Heart left ventricle (tissue), 16 donors: ENCODE results near the gene DHCR24. TPM values are rescaled to one million over a fixed set of nuclear protein-coding genes. Genes with fewer than 3 reads are reported as not detected.
"Not testable (repeated sequence)": the region's sequence is repeated elsewhere in the genome, so short reads cannot be mapped to it uniquely, and the experiment has no call there.

Experiments
- ATAC-seq, 4 donors: fragments of 200-7000 bp; cut with Tn5 transposase; one replicate each; pipeline ENCODE4 v1.9.1; 2020 to 2022; ENCODE audit warnings: moderate library complexity in 4 of 4, mild to moderate bottlenecking in 3 of 4, moderate number of reproducible peaks in 1 of 4
- DNase-seq, 5 donors: peaks; one replicate each; pipeline ENCODE4 v3.0.0-alpha.2; 2020
- H3K27ac ChIP-seq, 12 donors: fragments of 200-600 bp; sonication (generic) in 4 of 12; one replicate each; pipeline versions ENCODE4 v1.5.0 to v1.8.0; 2016 to 2022; ENCODE audit warnings: mild to moderate bottlenecking in 2 of 12
- H3K27me3 ChIP-seq, 9 donors: fragments of 200-600 bp; sonication (generic) in 2 of 9; one replicate each; pipeline versions ENCODE4 v1.5.1 to v1.8.0; 2016 to 2022; ENCODE audit warnings: mild to moderate bottlenecking in 3 of 9
- H3K36me3 ChIP-seq, 9 donors: fragments of 200-600 bp; sonication (generic) in 2 of 9; one replicate each; pipeline versions ENCODE4 v1.5.0 to v1.8.0; 2018 to 2022; ENCODE audit warnings: mild to moderate bottlenecking in 2 of 9
- H3K4me1 ChIP-seq, 12 donors: fragments of 200-600 bp; sonication (generic) in 4 of 12; one replicate each; pipeline versions ENCODE4 v1.5.0 to v1.8.0; 2016 to 2022; ENCODE audit warnings: mild to moderate bottlenecking in 3 of 12
- H3K4me3 ChIP-seq, 12 donors: fragments of 200-600 bp; sonication (generic) in 4 of 12; one replicate each; pipeline versions ENCODE4 v1.5.0 to v1.8.0; 2017 to 2022; ENCODE audit warnings: mild to moderate bottlenecking in 9 of 12, moderate library complexity in 4 of 12
- H3K9me3 ChIP-seq, 12 donors: fragments of 200-600 bp; sonication (generic) in 4 of 12; one replicate each; pipeline versions ENCODE4 v1.5.0 to v1.8.0; 2016 to 2022; ENCODE audit warnings: mild to moderate bottlenecking in 1 of 12
- POLR2A ChIP-seq, 2 donors: fragments of 450-650 bp; IDR thresholded peaks; one replicate each; pipeline ENCODE4 v1.6.1; 2017; ENCODE audit warnings: antibody characterized with exemption in 2 of 2, mild to moderate bottlenecking in 2 of 2, moderate library complexity in 2 of 2
- WGBS, 4 donors: extraction: QIAGEN DNeasy Blood & Tissue Kit in 2 of 4; methylation state at CpG; one replicate each; pipeline versions ENCODE4 v1.1.5 to v1.1.7; 2013 to 2018; 5-methylcytosine and 5-hydroxymethylcytosine counted together
- intact Hi-C, 10 donors: fragments of 100-400 bp; cut with DNase I; formaldehyde crosslinking; loops; one replicate each; pipeline versions ENCODE4 v1.11.1 to v1.14.2; 2022
- polyA plus RNA-seq, 2 donors: library from polyadenylated mRNA; stranded (reverse); fragments of 200-250 nt; gene quantifications; one replicate each; pipeline ENCODE4 v1.2.3, GENCODE V29; 2013
- total RNA-seq, 9 donors: library from RNA; depleted of rRNA in 2 of 9; stranded (reverse); fragments of >200 nt in 2 of 9; fragmentation: NEBNext Ultra II Directional in 3 of 9; extraction: Animal tissue kit (Norgen Biotek cat#: 25700) in 3 of 9; gene quantifications; one replicate each; pipeline versions ENCODE4 v1.1.0 to v1.2.4, GENCODE V29; 2016 to 2023
- TF ChIP-seq, protein P1 (sequence below), 12 donors: fragments of 200-600 bp; sonication (generic) in 4 of 12; IDR thresholded peaks; one replicate each; pipeline versions ENCODE4 v1.5.0 to v1.8.0; 2018 to 2022; ENCODE audit warnings: antibody characterized with exemption in 12 of 12, mild to moderate bottlenecking in 5 of 12
- donor health status: ischemic (EF 13 %, LVEDD 7.1; RV severe dilation, severe dysfunction).
- donor health status: healthy with polysubstance abuse.
- donor health status: DM: no; HTN: yes; CAD: no.
- donor health status: DM: no; HTN: no; CAD: no.
- donor health status: ischemic (EF 25% LVEDD 6.9; RV normal size, moderate dysfunction).
- donor health status: ischemic (EF 25% LVEDD 5.7; RV mildly dilated, moderate dysfunction).
- donor health status: healthy.
- donor health status: DM: yes; HTN: yes; CAD: no.
- donor health status: ischemic (EF 35%, LVEDD 5.7; RV mildly dilated, moderate dysfunction).
- donor health status: nonischemic (EF 11% LVEDD 7.7; RV severe dilation, severe dysfunction).
- donor health status: DM: yes; HTN: yes; CAD: no.
- donor health status: PGD.
- donor health status: ischemic (EF 29% LVEDD 5.4; RV normal size, mild dysfunction).
- donor health status: nonischemic (EF 23%, LVEDD 6.1; RV moderate dilation, normal function).

Gene DHCR24
- total and polyA plus RNA-seq, 11 donors: 5.3 to 109 (median 25.4) TPM

DNA sequence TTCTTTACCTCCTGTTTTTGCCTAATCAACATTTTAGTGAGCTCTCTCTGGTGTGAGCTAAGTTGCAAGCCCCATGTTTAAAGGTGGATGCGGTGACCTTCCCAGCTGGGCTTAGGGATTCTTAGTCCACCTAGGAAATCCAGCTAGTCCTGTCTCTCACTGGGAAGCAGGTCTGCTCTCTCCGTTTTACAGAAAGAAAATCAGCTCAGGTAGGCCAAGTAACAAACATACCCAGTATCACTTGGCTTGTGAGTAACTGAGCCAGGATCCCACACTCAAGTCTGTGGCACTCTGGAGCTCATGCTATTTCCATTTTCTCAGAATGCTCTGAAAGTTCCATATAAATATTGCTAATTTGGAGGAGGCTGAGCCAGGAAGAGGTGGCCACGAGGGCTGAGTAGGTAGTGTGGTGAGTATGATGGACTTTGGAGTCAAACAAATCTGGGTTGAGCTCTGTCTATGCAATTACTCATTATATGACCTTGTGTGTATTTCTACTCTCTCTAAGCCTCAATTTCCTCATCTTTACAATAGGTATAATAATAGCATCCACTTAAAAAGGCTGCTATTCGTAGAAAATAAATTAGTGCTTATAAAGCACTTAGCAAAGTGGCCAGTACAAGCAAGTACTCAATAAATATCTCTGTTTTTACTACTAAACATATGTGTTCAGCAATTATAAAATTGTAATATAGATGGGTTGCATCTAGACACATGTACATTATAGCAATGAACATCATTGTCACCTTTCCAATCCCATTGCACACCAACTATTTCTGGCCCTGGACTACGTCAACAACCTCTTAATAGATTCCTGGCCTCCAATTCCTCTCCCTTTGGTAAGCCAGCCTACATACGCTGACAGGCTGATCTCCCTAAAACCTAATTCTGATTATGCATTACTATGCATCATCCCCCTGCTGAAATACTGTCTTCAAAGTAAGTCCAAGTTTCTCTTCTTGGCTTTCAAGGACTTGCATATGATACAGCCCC, 32.7 kb upstream of the DHCR24 start:
- Histone ChIP-seq H3K27me3 (no peaks in the 10 kb centered on the region), H3K9me3 (no peaks in the 10 kb centered on the region), H3K36me3 (no peaks in the 10 kb centered on the region), H3K27ac (peak overlapping the region in 9 of 12 donors; percentile 44 to 77 (median 59)), H3K4me3 (no peak overlapping the region), H3K4me1 (peaks cover 0 to 23% (median 7%) of the 10 kb centered on the region in 12 donors)
- 66 to 76% (median 72%) methylated on average over 6 of the region's 6 CpGs for WGBS, 4 donors
- ATAC-seq (peak; percentile 64 to 82 (median 80)), DNase-seq (peak in 1 of 5 donors; percentile 19)
- intact Hi-C loops: no loop called here
- no peak for TF ChIP-seq POLR2A (IDR thresholded peaks at IDR 0.05)
- TF ChIP-seq, protein P1, sequence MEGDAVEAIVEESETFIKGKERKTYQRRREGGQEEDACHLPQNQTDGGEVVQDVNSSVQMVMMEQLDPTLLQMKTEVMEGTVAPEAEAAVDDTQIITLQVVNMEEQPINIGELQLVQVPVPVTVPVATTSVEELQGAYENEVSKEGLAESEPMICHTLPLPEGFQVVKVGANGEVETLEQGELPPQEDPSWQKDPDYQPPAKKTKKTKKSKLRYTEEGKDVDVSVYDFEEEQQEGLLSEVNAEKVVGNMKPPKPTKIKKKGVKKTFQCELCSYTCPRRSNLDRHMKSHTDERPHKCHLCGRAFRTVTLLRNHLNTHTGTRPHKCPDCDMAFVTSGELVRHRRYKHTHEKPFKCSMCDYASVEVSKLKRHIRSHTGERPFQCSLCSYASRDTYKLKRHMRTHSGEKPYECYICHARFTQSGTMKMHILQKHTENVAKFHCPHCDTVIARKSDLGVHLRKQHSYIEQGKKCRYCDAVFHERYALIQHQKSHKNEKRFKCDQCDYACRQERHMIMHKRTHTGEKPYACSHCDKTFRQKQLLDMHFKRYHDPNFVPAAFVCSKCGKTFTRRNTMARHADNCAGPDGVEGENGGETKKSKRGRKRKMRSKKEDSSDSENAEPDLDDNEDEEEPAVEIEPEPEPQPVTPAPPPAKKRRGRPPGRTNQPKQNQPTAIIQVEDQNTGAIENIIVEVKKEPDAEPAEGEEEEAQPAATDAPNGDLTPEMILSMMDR (IDR thresholded peaks at IDR 0.05): no peak

- H3K9me3 ChIP-seq, ATAC-seq, DNase-seq, H3K4me1 ChIP-seq, H3K27me3 ChIP-seq, H3K27ac ChIP-seq, intact Hi-C loops, H3K4me3 ChIP-seq, H3K36me3 ChIP-seq: not testable (repeated sequence)
- 85 to 92% (median 91%) methylated on average over 14 of the region's 14 CpGs for WGBS, 4 donors
These were observed 24.1 kb upstream of the DHCR24 start for GRCh38 chr1:54911076-54911475.

DNA sequence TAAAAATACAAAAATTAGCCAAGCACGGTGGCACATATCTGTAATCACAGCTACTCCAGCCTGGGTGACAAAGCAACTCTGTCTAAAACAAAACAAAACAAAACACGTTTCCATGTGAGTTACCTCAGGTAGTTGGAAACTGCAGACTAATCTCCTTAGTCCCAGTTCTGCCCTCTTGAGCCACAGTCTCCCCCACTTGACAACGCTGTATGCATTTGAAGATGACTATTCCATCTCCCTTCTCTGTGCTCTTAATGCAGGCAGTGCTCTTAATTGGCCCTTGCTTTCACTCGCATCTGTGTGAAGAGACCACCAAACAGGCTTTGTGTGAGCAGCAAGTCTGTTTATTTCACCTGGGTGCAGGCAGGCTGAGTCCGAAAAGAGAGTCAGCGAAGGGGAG, 19.6 kb upstream of the DHCR24 start:
- TF ChIP-seq, protein P1 (IDR thresholded peaks at IDR 0.05): no peak
- TF ChIP-seq POLR2A (IDR thresholded peaks at IDR 0.05): no peak
- Histone ChIP-seq H3K9me3 (no peaks in the 10 kb centered on the region), H3K4me1 (peaks cover 0 to 6% (median 0%) of the 10 kb centered on the region in 12 donors), H3K27me3 (no peaks in the 10 kb centered on the region), H3K27ac (no peak overlapping the region), H3K4me3 (no peak overlapping the region), H3K36me3 (no peaks in the 10 kb centered on the region)
- no peak for ATAC-seq
- no peak for DNase-seq
- 86 to 92% (median 90%) methylated on average over 6 of the region's 6 CpGs for WGBS, 4 donors
- intact Hi-C loops: no loop called here

DNA sequence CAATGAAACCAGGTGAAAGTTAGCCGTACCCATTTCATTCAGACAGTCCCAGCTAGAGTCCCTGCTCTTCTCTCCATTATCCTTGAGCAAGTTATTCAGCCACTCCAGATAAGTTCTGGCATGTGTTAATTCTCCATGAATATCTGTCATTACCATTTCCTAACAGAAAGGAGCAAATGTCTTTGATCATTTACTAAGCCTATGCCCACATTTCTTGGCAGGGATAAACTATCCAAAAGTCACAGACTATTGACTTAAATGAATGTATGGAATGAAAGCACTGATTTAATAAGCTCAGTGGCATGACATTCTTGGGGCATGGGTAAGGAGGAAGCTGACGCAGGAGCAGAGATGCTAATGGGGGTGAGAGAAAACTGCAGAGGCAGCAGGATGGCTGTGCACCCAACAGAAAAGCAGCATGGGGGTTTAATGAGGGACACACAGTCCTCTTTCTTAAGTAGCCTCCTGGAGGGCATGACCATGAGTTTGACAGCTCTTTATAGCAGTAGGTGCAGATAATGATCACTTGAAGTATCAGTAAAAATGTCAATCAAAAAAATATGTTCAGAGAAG, 17.6 kb upstream of the DHCR24 start:
- Histone ChIP-seq H3K4me1 (peaks cover 0 to 6% (median 0%) of the 10 kb centered on the region in 12 donors), H3K27ac (no peak overlapping the region), H3K4me3 (no peak overlapping the region), H3K9me3 (no peaks in the 10 kb centered on the region), H3K36me3 (no peaks in the 10 kb centered on the region), H3K27me3 (no peaks in the 10 kb centered on the region)
- WGBS, 4 donors: 47 to 73% (median 57%) methylated on average over 2 of the region's 2 CpGs
- DNase-seq (no peak), ATAC-seq (no peak)
- intact Hi-C loops: no loop called here
- TF ChIP-seq POLR2A (IDR thresholded peaks at IDR 0.05): no peak
- TF ChIP-seq, protein P1 (IDR thresholded peaks at IDR 0.05): no peak
